ENCODE measurements around the gene OR10AD1. TPM values are rescaled to one million over a fixed set of nuclear protein-coding genes. Genes with fewer than 3 reads are reported as not detected.
A peak's percentile ranks its signal among the peaks of the same experiment; 100 is the strongest.

OR10AD1 gene
- total RNA-seq, 1 experiment from 2014 or later, result not detected

- DNase-seq (ENCODE audit: low spot score), result no peak
These were observed 12.0 kb downstream of the OR10AD1 start for GRCh38 chr12:48191096-48191495.

- peak; percentile 60 for DNase-seq (ENCODE audit: low spot score)
These were observed 13.6 kb downstream of the OR10AD1 start for GRCh38 chr12:48189331-48190125.

GRCh38 chr12:48187916-48188695 is 15.0 kb downstream of the OR10AD1 start:
- no peak for DNase-seq (ENCODE audit: low spot score)

- no peak for DNase-seq (ENCODE audit: low spot score)
These were observed 17.7 kb downstream of the OR10AD1 start for GRCh38 chr12:48185181-48185919.

- no peak for DNase-seq (ENCODE audit: low spot score)
These were observed 18.6 kb downstream of the OR10AD1 start for GRCh38 chr12:48184549-48184922.

- no peak for DNase-seq (ENCODE audit: low spot score)
These were observed 19.1 kb downstream of the OR10AD1 start for GRCh38 chr12:48183876-48184548.

- peak; percentile 91 for DNase-seq (ENCODE audit: low spot score)
These were observed 19.8 kb downstream of the OR10AD1 start, which contains the start of gene CCDC184 for GRCh38 chr12:48183091-48183875. Gene CCDC184 (plus strand): TSS chr12:48183644. CDS start chr12:48184123, 479 bp downstream.

GRCh38 chr12:48182631-48183030 is 20.5 kb downstream of the OR10AD1 start:
- DNase-seq (ENCODE audit: low spot score), result no peak

- no peak for DNase-seq (ENCODE audit: low spot score)
These were observed 22.1 kb downstream of the OR10AD1 start for GRCh38 chr12:48180857-48181495.

GRCh38 chr12:48180424-48180823 is 22.7 kb downstream of the OR10AD1 start:
- DNase-seq (ENCODE audit: low spot score), result no peak

GRCh38 chr12:48179466-48179865 is 23.6 kb downstream of the OR10AD1 start:
- no peak for DNase-seq (ENCODE audit: low spot score)

GRCh38 chr12:48177982-48178381 is 25.1 kb downstream of the OR10AD1 start:
- DNase-seq (ENCODE audit: low spot score), result no peak

GRCh38 chr12:48176417-48176751 is 26.7 kb downstream of the OR10AD1 start:
- no peak for DNase-seq (ENCODE audit: low spot score)

- DNase-seq (ENCODE audit: low spot score), result no peak
These were observed 27.3 kb downstream of the OR10AD1 start for GRCh38 chr12:48175613-48176416.

- no peak for DNase-seq (ENCODE audit: low spot score)
These were observed 34.1 kb downstream of the OR10AD1 start for GRCh38 chr12:48169011-48169410.

GRCh38 chr12:48165089-48165981 is 37.8 kb downstream of the OR10AD1 start:
- peak; percentile 42 for DNase-seq (ENCODE audit: low spot score)

GRCh38 chr12:48164451-48164850 is 38.6 kb downstream of the OR10AD1 start:
- DNase-seq (ENCODE audit: low spot score), result no peak

- DNase-seq (ENCODE audit: low spot score), result no peak
These were observed 39.8 kb downstream of the OR10AD1 start for GRCh38 chr12:48163150-48163747.
